Type B pancreatic cell (in vitro differentiated cells): Measurements from ENCODE around the gene RPA1. TPM values are rescaled to one million over a fixed set of nuclear protein-coding genes. Genes with fewer than 3 reads are reported as not detected.

ENCODE experiments used
- DNase-seq: peaks from one replicate; pipeline ENCODE4 v3.0.0; 2021; ENCODE audit warnings: mixed read lengths; ENCODE audit not compliant: unreplicated experiment; ENCODE audit errors: extremely low spot score
- H3K27ac Mint-ChIP-seq: 2 replicates; pipeline ENCODE4 v1.8.0; 2021; ENCODE audit warnings: mild to moderate bottlenecking, mixed read lengths
- H3K27me3 Mint-ChIP-seq: 2 replicates; pipeline ENCODE4 v1.8.0; 2021; ENCODE audit warnings: mixed read lengths
- H3K36me3 Mint-ChIP-seq: 2 replicates; pipeline ENCODE4 v1.8.0; 2021; ENCODE audit warnings: mixed read lengths
- H3K4me1 Mint-ChIP-seq: one replicate; pipeline ENCODE4 v1.8.0; 2021; ENCODE audit warnings: mixed read lengths; ENCODE audit not compliant: unreplicated experiment
- H3K4me3 Mint-ChIP-seq: 2 replicates; pipeline ENCODE4 v1.8.0; 2021; ENCODE audit warnings: mild to moderate bottlenecking, mixed read lengths
- H3K9me3 Mint-ChIP-seq: 2 replicates; pipeline ENCODE4 v1.8.0; 2021; ENCODE audit warnings: mixed read lengths
- total RNA-seq: library from RNA; stranded (reverse); gene quantifications from 2 replicates; pipeline ENCODE4 v1.2.1, GENCODE V29; 2021; ENCODE audit warnings: low replicate concordance
- TF ChIP-seq, protein P1 (sequence below): fragments of 200-600 bp; sonication (generic); conservative IDR thresholded peaks from 2 replicates; pipeline ENCODE4 v1.5.0; 2021; ENCODE audit warnings: antibody characterized with exemption, mild to moderate bottlenecking

RPA1 gene
- total RNA-seq, 1 donor from 2014 or later, result 129 TPM

DNA sequence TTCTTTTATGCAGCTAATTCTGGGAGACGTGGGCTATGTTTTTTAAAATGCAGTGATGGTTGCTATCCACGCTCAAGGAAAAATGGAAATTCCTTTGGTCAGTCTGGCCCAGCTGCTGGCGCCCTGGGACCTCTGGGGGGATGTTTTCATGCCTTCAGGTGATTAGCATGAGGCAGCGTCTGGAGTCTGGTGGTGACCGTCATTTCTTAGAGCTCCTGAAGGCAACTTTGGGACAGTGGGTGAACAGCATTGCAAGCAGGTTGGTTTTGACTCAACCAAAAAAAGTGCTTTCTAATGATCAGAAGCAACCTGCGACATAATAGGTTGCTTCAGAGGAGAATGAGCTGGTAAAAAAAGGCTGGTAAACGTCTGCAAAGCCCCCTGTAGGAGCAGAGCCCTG, 82.3 kb downstream of the RPA1 start:
- H3K27ac Mint-ChIP-seq, result no peak overlapping the region
- H3K27me3 Mint-ChIP-seq, result peaks cover 68% of the 10 kb centered on the region
- peaks cover 17% of the 10 kb centered on the region for H3K4me1 Mint-ChIP-seq
- no peak overlapping the region for H3K4me3 Mint-ChIP-seq
- TF ChIP-seq, protein P1, sequence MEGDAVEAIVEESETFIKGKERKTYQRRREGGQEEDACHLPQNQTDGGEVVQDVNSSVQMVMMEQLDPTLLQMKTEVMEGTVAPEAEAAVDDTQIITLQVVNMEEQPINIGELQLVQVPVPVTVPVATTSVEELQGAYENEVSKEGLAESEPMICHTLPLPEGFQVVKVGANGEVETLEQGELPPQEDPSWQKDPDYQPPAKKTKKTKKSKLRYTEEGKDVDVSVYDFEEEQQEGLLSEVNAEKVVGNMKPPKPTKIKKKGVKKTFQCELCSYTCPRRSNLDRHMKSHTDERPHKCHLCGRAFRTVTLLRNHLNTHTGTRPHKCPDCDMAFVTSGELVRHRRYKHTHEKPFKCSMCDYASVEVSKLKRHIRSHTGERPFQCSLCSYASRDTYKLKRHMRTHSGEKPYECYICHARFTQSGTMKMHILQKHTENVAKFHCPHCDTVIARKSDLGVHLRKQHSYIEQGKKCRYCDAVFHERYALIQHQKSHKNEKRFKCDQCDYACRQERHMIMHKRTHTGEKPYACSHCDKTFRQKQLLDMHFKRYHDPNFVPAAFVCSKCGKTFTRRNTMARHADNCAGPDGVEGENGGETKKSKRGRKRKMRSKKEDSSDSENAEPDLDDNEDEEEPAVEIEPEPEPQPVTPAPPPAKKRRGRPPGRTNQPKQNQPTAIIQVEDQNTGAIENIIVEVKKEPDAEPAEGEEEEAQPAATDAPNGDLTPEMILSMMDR, result no peak
- no peak for DNase-seq
- H3K36me3 Mint-ChIP-seq, result no peaks in the 10 kb centered on the region
- H3K9me3 Mint-ChIP-seq, result no peaks in the 10 kb centered on the region

DNA sequence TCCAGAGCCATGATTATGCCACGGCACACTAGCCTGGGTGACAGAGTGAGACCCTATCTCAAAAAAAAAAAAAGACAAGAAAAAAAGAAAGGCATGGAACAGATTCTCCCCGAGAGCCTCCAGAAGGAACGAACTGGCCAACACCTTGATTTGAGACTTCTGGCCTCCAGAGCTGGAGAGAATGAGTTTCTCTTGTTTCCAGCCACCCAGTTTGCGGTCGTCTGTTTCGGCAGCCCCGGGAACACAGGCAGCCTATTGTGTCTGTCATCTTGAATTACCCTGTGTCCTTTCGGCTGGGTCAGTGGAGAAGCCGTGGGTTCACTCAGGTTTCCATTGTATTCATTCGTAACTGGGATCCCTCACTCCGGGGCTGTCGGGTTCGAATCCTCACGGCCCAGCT, 83.9 kb downstream of the RPA1 start:
- TF ChIP-seq, protein P1, result no peak
- no peaks in the 10 kb centered on the region for H3K36me3 Mint-ChIP-seq
- no peaks in the 10 kb centered on the region for H3K9me3 Mint-ChIP-seq
- no peak overlapping the region for H3K27ac Mint-ChIP-seq
- H3K27me3 Mint-ChIP-seq, result peaks cover 56% of the 10 kb centered on the region
- H3K4me1 Mint-ChIP-seq, result peaks cover 18% of the 10 kb centered on the region
- DNase-seq, result no peak
- H3K4me3 Mint-ChIP-seq, result no peak overlapping the region

DNA sequence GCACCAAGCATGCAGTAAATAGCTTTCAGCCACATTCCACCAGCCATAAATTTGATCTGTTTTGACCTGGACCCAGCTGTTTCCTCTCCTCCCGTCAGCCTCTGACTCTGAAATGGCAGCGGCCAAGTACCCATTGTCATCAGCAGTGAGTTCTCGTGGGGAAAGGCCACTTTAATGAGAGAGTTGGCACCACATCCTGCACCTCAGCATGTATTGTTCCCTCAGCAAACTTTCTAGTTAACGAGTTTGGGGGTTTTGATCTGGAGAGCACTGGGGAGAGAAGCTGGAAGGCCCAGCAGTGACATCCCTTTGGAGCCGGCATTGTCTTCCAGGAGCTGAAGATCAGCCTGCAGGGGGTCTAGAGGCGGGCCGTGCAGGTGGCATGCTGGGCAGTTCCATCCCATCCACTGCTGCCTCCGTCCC, 84.9 kb downstream of the RPA1 start:
- Mint-ChIP-seq H3K27me3 (peaks cover 46% of the 10 kb centered on the region), H3K4me1 (peaks cover 19% of the 10 kb centered on the region), H3K36me3 (no peaks in the 10 kb centered on the region), H3K27ac (no peak overlapping the region), H3K4me3 (no peak overlapping the region), H3K9me3 (no peaks in the 10 kb centered on the region)
- TF ChIP-seq, protein P1, result no peak
- no peak for DNase-seq

DNA sequence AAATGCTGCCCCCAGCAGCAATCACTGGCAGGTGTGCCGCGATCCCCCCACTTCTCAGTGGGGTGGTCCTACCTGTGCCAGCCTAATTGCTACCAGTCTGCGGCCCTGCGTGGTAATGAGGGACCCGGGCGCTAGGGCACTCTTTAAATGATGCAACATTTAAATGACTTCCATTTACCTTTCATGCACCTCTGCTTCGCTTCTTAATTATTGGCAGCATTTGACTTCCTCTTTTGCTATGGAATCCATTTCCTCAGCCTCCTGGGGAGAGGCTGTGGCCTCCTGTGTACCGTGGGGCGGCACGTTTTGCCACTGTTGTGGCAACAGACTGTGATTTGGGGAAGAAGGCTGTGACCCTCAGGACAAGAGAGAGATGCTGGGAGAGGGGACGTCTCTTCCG, 86.1 kb downstream of the RPA1 start:
- no peak for DNase-seq
- peaks cover 19% of the 10 kb centered on the region for H3K4me1 Mint-ChIP-seq
- peaks cover 39% of the 10 kb centered on the region for H3K27me3 Mint-ChIP-seq

DNA sequence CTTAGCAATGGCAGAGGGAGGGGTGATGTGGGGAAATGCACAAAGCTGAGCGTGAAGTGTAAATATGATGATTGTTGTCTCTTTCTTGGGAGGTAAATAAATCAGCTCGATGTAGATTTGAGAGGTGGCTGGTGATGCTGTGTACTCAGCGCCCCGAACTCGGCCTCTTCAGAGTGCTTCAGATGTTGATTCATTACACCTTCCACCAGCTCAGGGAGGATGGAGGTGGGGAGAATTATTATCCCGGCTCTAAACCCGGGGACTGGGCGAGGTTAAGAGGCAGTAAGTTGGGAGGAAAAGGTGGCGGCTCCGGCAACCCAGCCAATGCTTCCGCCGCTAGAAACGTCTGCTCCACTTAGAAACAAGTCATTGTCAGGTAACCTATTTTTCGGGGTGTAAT, 86.5 kb downstream of the RPA1 start:
- Mint-ChIP-seq H3K4me3 (no peak overlapping the region), H3K4me1 (peaks cover 19% of the 10 kb centered on the region), H3K9me3 (no peaks in the 10 kb centered on the region), H3K36me3 (no peaks in the 10 kb centered on the region), H3K27ac (no peak overlapping the region), H3K27me3 (peaks cover 37% of the 10 kb centered on the region)
- TF ChIP-seq, protein P1, result no peak
- DNase-seq, result no peak

More for the DNA sequence above, 86.1 kb downstream of the RPA1 start:
- TF ChIP-seq, protein P1, result no peak
- H3K27ac Mint-ChIP-seq, result no peak overlapping the region
- H3K9me3 Mint-ChIP-seq, result no peaks in the 10 kb centered on the region
- no peak overlapping the region for H3K4me3 Mint-ChIP-seq
- no peaks in the 10 kb centered on the region for H3K36me3 Mint-ChIP-seq
